ENCODE measurements around the gene CCDC141. TPM values are rescaled to one million over a fixed set of nuclear protein-coding genes. Genes with fewer than 3 reads are reported as not detected.
"Not testable (repeated sequence)": the region's sequence is repeated elsewhere in the genome, so short reads cannot be mapped to it uniquely, and the experiment has no call there.

Gene CCDC141
- total and polyA plus RNA-seq, 12 donors: 0.34 to 42.1 (median 1.4) TPM

GRCh38 chr2:179020156-179020750, 29.7 kb downstream of the CCDC141 start:
- Histone ChIP-seq H3K4me1 (replicated peaks in 1 of 2) (no peaks in the 10 kb centered on the region), H3K4me3 (no peak overlapping the region), H3K36me3 (replicated peaks in 1 of 2) (no peaks in the 10 kb centered on the region), H3K27me3 (no peaks in the 10 kb centered on the region), H3K27ac (no peak overlapping the region), H3K9me3 (replicated peaks in 1 of 3) (no peaks in the 10 kb centered on the region)
- peak in 4 of 7 donors; percentile 14 to 29 (median 22) for DNase-seq
- intact Hi-C loops (cut with DNase I): no loop called here
- 59 to 68% (median 64%) methylated on average over 2 to 3 of the region's 3 CpGs for WGBS, 4 donors
- TF ChIP-seq CTCF (IDR thresholded peaks at IDR 0.05) (peak in 4 of 6 experiments; percentile 10 to 37 (median 24)), POLR2A (IDR thresholded peaks at IDR 0.05) (no peak)

DNA sequence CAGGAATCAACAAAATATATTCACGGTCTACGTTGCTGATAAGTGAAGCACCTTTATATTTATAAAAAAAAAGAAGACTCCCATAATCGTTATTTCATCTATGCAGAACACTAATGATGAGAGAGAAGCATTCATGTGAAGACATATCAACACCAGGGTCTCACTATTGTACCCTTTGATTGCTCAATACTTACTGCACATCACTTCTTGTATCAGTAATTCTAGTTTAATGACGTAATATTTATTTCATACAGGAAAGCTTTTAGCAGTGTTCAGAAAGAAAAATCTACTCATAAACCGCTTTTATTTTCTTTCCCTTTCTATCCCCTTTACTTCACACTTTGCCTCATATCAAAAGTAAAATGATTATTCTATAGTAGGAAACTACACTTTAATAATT, 30.7 kb downstream of the CCDC141 start:
- Histone ChIP-seq H3K36me3 (replicated peaks in 1 of 2) (no peaks in the 10 kb centered on the region), H3K27ac (no peak overlapping the region), H3K9me3 (replicated peaks in 1 of 3) (no peaks in the 10 kb centered on the region), H3K4me3 (no peak overlapping the region), H3K4me1 (replicated peaks in 1 of 2) (no peaks in the 10 kb centered on the region), H3K27me3 (no peaks in the 10 kb centered on the region)
- DNase-seq: no peak
- 81 to 91% (median 88%) methylated on average over 5 of the region's 5 CpGs for WGBS, 4 donors
- intact Hi-C loops (cut with DNase I): no loop called here
- no peak for TF ChIP-seq POLR2A (IDR thresholded peaks at IDR 0.05)
- no peak for TF ChIP-seq CTCF (IDR thresholded peaks at IDR 0.05)

GRCh38 chr2:179017773-179018357, 32.1 kb downstream of the CCDC141 start:
- DNase-seq: no peak
- H3K4me3 ChIP-seq: no peak overlapping the region
- H3K4me1 ChIP-seq (replicated peaks in 1 of 2): no peaks in the 10 kb centered on the region
- H3K36me3 ChIP-seq (replicated peaks in 1 of 2): no peaks in the 10 kb centered on the region
- intact Hi-C loops (cut with DNase I): no loop called here
- no peaks in the 10 kb centered on the region for H3K9me3 ChIP-seq (replicated peaks in 1 of 3)
- H3K27ac ChIP-seq: no peak overlapping the region
- 43 to 61% (median 52%) methylated on average over 3 of the region's 3 CpGs for WGBS, 4 donors
- no peaks in the 10 kb centered on the region for H3K27me3 ChIP-seq
- TF ChIP-seq CTCF (IDR thresholded peaks at IDR 0.05): no peak
- TF ChIP-seq POLR2A (IDR thresholded peaks at IDR 0.05): no peak

GRCh38 chr2:179014189-179014588, 35.7 kb downstream of the CCDC141 start:
- H3K27me3 ChIP-seq; DNase-seq; intact Hi-C loops (cut with DNase I); H3K27ac ChIP-seq; H3K9me3 ChIP-seq (replicated peaks in 1 of 3); H3K36me3 ChIP-seq (replicated peaks in 1 of 2); H3K4me1 ChIP-seq (replicated peaks in 1 of 2); H3K4me3 ChIP-seq: not testable (repeated sequence)
- WGBS, 4 donors: 83 to 88% (median 87%) methylated on average over 3 of the region's 3 CpGs

DNA sequence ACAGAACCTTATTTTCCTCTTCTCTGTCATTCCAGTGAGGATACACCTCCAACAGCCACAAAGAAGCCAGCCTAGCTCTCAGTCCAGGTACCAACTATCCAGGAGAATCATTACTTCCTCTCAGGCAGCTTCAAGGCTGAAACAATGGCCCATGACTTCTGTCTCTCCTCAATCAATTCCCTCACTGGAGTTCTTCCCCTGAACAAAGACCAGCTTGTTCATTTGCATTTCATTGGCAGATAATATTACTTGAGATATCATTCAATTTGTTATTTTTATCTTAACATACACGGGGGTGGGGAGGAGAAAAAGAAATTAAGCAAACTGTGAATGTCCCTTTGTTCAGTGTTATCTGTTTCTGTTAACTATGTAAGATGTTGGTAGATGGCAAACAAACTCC, 44.0 kb downstream of the CCDC141 start:
- H3K9me3 ChIP-seq (replicated peaks in 1 of 3): no peaks in the 10 kb centered on the region
- no peak overlapping the region for H3K4me3 ChIP-seq
- 62 to 74% (median 66%) methylated on average over 1 of the region's 1 CpG for WGBS, 4 donors
- TF ChIP-seq POLR2A (IDR thresholded peaks at IDR 0.05) (no peak), CTCF (IDR thresholded peaks at IDR 0.05) (no peak)
- intact Hi-C loops (cut with DNase I): no loop called here
- no peaks in the 10 kb centered on the region for H3K4me1 ChIP-seq (replicated peaks in 1 of 2)
- no peaks in the 10 kb centered on the region for H3K27me3 ChIP-seq
- H3K27ac ChIP-seq: no peak overlapping the region
- H3K36me3 ChIP-seq (replicated peaks in 1 of 2): no peaks in the 10 kb centered on the region
- DNase-seq: no peak
